WTC11 (cell line): ENCODE measurements around the gene CCDC172. TPM values are rescaled to one million over a fixed set of nuclear protein-coding genes. Genes with fewer than 3 reads are reported as not detected.

Experiments used
- ATAC-seq: fragments of 200-7000 bp; cut with Tn5 transposase; 2 replicates; pipeline ENCODE4 v1.10.0; 2021; ENCODE audit warnings: mild to moderate bottlenecking, moderate library complexity
- CTCF ChIA-PET: fragments of 300-600 bp; sonication (Branson Sonifier 250); formaldehyde crosslinking; loops from one replicate; lab custom pipeline; 2021; ENCODE audit warnings: antibody characterized with exemption; lab: Charles Lee
- POLR2A ChIA-PET: fragments of 350-600 bp; sonication (Branson Sonifier 250); formaldehyde crosslinking; loops from one replicate; lab custom pipeline; 2021; ENCODE audit warnings: antibody characterized with exemption; lab: Charles Lee
- DNase-seq: peaks from one replicate; pipeline ENCODE4 v3.0.0; 2021; ENCODE audit warnings: low spot score
- H3K27ac Mint-ChIP-seq: 2 replicates; pipeline ENCODE4 v1.8.0; 2021; ENCODE audit warnings: mixed read lengths
- H3K27me3 Mint-ChIP-seq: 2 replicates; pipeline ENCODE4 v1.8.0; 2021; ENCODE audit warnings: low read depth, mild to moderate bottlenecking, moderate library complexity, mixed read lengths
- H3K36me3 Mint-ChIP-seq: 2 replicates; pipeline ENCODE4 v1.8.0; 2021; ENCODE audit warnings: mixed read lengths
- H3K4me1 Mint-ChIP-seq: 2 replicates; pipeline ENCODE4 v1.8.0; 2022; ENCODE audit warnings: mixed read lengths
- H3K4me3 Mint-ChIP-seq: 2 replicates; pipeline ENCODE4 v1.8.0; 2021; ENCODE audit warnings: mild to moderate bottlenecking, moderate library complexity, mixed read lengths
- H3K9me3 Mint-ChIP-seq: 2 replicates; pipeline ENCODE4 v1.8.0; 2021; ENCODE audit warnings: mixed read lengths
- ERG ChIP-seq: fragments of 250-450 bp; sonication (Bioruptor Pico); IDR thresholded peaks from 2 replicates; pipeline ENCODE4 v1.8.0; 2021; ENCODE audit warnings: mild to moderate bottlenecking
- GABPB1 ChIP-seq: sonication (generic); formaldehyde crosslinking; IDR thresholded peaks from 2 replicates; pipeline ENCODE4 v1.8.1; 2023; ENCODE audit warnings: mild to moderate bottlenecking, missing genetic modification reagents
- IRF1 ChIP-seq: sonication (generic); formaldehyde crosslinking; IDR thresholded peaks from 2 replicates; pipeline ENCODE4 v1.8.0; 2023; ENCODE audit warnings: missing genetic modification reagents
- NFATC4 ChIP-seq: fragments of 250-450 bp; sonication (Bioruptor Pico); IDR thresholded peaks from 2 replicates; pipeline ENCODE4 v1.9.0; 2021; ENCODE audit warnings: mild to moderate bottlenecking
- NR2C2 ChIP-seq: sonication (generic); formaldehyde crosslinking; IDR thresholded peaks from 2 replicates; pipeline ENCODE4 v1.8.0; 2022; ENCODE audit warnings: mild to moderate bottlenecking, missing genetic modification reagents
- OVOL2 ChIP-seq: fragments of 250-450 bp; sonication (Bioruptor Pico); IDR thresholded peaks from 2 replicates; pipeline ENCODE4 v1.9.0; 2021; ENCODE audit warnings: mild to moderate bottlenecking, borderline replicate concordance
- PRDM15 ChIP-seq: sonication (generic); formaldehyde crosslinking; IDR thresholded peaks from 2 replicates; pipeline ENCODE4 v1.8.0; 2022; ENCODE audit warnings: missing genetic modification reagents
- USF1 ChIP-seq: sonication (generic); formaldehyde crosslinking; IDR thresholded peaks from 2 replicates; pipeline ENCODE4 v1.8.0; 2022; ENCODE audit warnings: mild to moderate bottlenecking, missing genetic modification reagents
- USF2 ChIP-seq: sonication (generic); formaldehyde crosslinking; IDR thresholded peaks from 2 replicates; pipeline ENCODE4 v1.8.1; 2023; ENCODE audit warnings: mild to moderate bottlenecking, missing genetic modification reagents, moderate library complexity
- ZBTB21 ChIP-seq: sonication (generic); formaldehyde crosslinking; IDR thresholded peaks from 2 replicates; pipeline ENCODE4 v1.8.1; 2023; ENCODE audit warnings: mild to moderate bottlenecking, missing genetic modification reagents, borderline replicate concordance
- ZNF121 ChIP-seq: sonication (generic); formaldehyde crosslinking; IDR thresholded peaks from 2 replicates; pipeline ENCODE4 v1.8.0; 2023; ENCODE audit warnings: missing genetic modification reagents
- ZNF138 ChIP-seq: sonication (generic); formaldehyde crosslinking; conservative IDR thresholded peaks from 2 replicates; pipeline ENCODE4 v1.8.1; 2022; ENCODE audit warnings: mild to moderate bottlenecking, moderate library complexity, missing genetic modification reagents
- ZNF281 ChIP-seq: sonication (generic); formaldehyde crosslinking; IDR thresholded peaks from 2 replicates; pipeline ENCODE4 v1.8.0; 2023; ENCODE audit warnings: mild to moderate bottlenecking, missing genetic modification reagents
- ZNF317 ChIP-seq: sonication (generic); formaldehyde crosslinking; IDR thresholded peaks from 2 replicates; pipeline ENCODE4 v1.8.1; 2023; ENCODE audit warnings: low read depth, mild to moderate bottlenecking, moderate library complexity, missing genetic modification reagents, borderline replicate concordance
- ZNF396 ChIP-seq: fragments of 250-450 bp; sonication (Bioruptor Pico); IDR thresholded peaks from 2 replicates; pipeline ENCODE4 v1.8.0; 2021; ENCODE audit warnings: mild to moderate bottlenecking, moderate library complexity, borderline replicate concordance
- total RNA-seq: library from RNA; stranded (reverse); gene quantifications from 3 replicates; pipeline ENCODE4 v1.2.3, GENCODE V29; 2021

Gene CCDC172
- total RNA-seq, 1 experiment from 2014 or later, result 2.0 TPM

- no peak for TF ChIP-seq NFATC4 (CRISPR knock-in tag)
- TF ChIP-seq ZBTB21 (CRISPR knock-in tag), result no peak
- no peak for TF ChIP-seq USF2 (CRISPR knock-in tag)
- no peak for TF ChIP-seq ERG (CRISPR knock-in tag)
- no peak for TF ChIP-seq ZNF317
Observed at GRCh38 chr10:116418389-116418788, 94.1 kb downstream of the CCDC172 start (continued).

GRCh38 chr10:116421815-116422214 is 97.6 kb downstream of the CCDC172 start:
- no peak for TF ChIP-seq GABPB1 (CRISPR knock-in tag)
- TF ChIP-seq USF1 (CRISPR knock-in tag), result no peak
- no peak for TF ChIP-seq ZNF281 (CRISPR knock-in tag)
- no peak for TF ChIP-seq OVOL2 (CRISPR knock-in tag)
- no peak for TF ChIP-seq ZNF138 (CRISPR knock-in tag)
- TF ChIP-seq PRDM15, result no peak
- TF ChIP-seq ZNF396 (CRISPR knock-in tag), result no peak
- no peak for TF ChIP-seq NR2C2
- no peak for TF ChIP-seq IRF1
- no peak for TF ChIP-seq ZNF121 (CRISPR knock-in tag)
- H3K4me1 Mint-ChIP-seq, result 0 out of 2 replicates have a peak, but pooled peaks cover 3% of the 10 kb centered on the region
- POLR2A ChIA-PET, result no interaction called here

More at GRCh38 chr10:116421815-116422214, 97.6 kb downstream of the CCDC172 start:
- Mint-ChIP-seq H3K4me3 (no peak overlapping the region), H3K27me3 (no peaks in the 10 kb centered on the region; the same call in 1 of the 2 replicates), H3K36me3 (no peaks in the 10 kb centered on the region), H3K9me3 (no peaks in the 10 kb centered on the region), H3K27ac (no peak overlapping the region)
- CTCF ChIA-PET, result no interaction called here
- ATAC-seq (no peak), DNase-seq (no peak)
